OCI-M1 (cell line): ENCODE measurements around the gene UTY.

Experiments used
- DNase-seq: peaks from one replicate; lab custom pipeline; 2025; lab: John Stamatoyannopoulos, UW

Gene UTY

GRCh38 chrY:13479828-13480227, at the start of gene UTY:
Gene UTY (minus strand): TSS chrY:13480033. CDS start chrY:13479665, 368 bp downstream.
- DNase-seq: no peak

- no peak for DNase-seq
These were observed 40.6 kb upstream of the UTY start for GRCh38 chrY:13520474-13520873.

GRCh38 chrY:13501215-13501614, 21.4 kb upstream of the UTY start:
- DNase-seq: no peak

GRCh38 chrY:13493737-13494136, 13.9 kb upstream of the UTY start:
- DNase-seq: no peak

- no peak for DNase-seq
These were observed 12.6 kb upstream of the UTY start for GRCh38 chrY:13492408-13492807.

GRCh38 chrY:13488738-13489137, 8.9 kb upstream of the UTY start:
- DNase-seq: no peak

- DNase-seq: no peak
These were observed 617 bp downstream of the UTY start for GRCh38 chrY:13479121-13479711.

- DNase-seq: no peak
These were observed 1.6 kb downstream of the UTY start for GRCh38 chrY:13478126-13478785.

- no peak for DNase-seq
These were observed 4.8 kb downstream of the UTY start for GRCh38 chrY:13474997-13475396.

GRCh38 chrY:13451572-13451971, 28.3 kb downstream of the UTY start:
- DNase-seq: no peak

GRCh38 chrY:13450596-13451130, 29.2 kb downstream of the UTY start:
- no peak for DNase-seq

GRCh38 chrY:13445566-13445965, 34.3 kb downstream of the UTY start:
- no peak for DNase-seq

- no peak for DNase-seq
These were observed 36.7 kb downstream of the UTY start for GRCh38 chrY:13443146-13443545.

- no peak for DNase-seq
These were observed 39.0 kb downstream of the UTY start for GRCh38 chrY:13440811-13441210.

- no peak for DNase-seq
These were observed 43.6 kb downstream of the UTY start for GRCh38 chrY:13435968-13436937.

GRCh38 chrY:13435206-13435967, 44.4 kb downstream of the UTY start:
- no peak for DNase-seq

GRCh38 chrY:13432293-13433025, 47.4 kb downstream of the UTY start:
- DNase-seq: no peak

GRCh38 chrY:13429551-13429950, 50.3 kb downstream of the UTY start:
- no peak for DNase-seq

GRCh38 chrY:13423281-13423732, 56.5 kb downstream of the UTY start:
- DNase-seq: no peak

GRCh38 chrY:13416869-13417661, 62.8 kb downstream of the UTY start:
- no peak for DNase-seq
